Measurements from ENCODE around the gene IGFBP6.
"Not testable (repeated sequence)": the region's sequence is repeated elsewhere in the genome, so short reads cannot be mapped to it uniquely, and the experiment has no call there.

The IGFBP6 gene

GRCh38 chr12:53071591-53072551, 25.6 kb upstream of the IGFBP6 start:
- DNase-seq: no peak

DNA sequence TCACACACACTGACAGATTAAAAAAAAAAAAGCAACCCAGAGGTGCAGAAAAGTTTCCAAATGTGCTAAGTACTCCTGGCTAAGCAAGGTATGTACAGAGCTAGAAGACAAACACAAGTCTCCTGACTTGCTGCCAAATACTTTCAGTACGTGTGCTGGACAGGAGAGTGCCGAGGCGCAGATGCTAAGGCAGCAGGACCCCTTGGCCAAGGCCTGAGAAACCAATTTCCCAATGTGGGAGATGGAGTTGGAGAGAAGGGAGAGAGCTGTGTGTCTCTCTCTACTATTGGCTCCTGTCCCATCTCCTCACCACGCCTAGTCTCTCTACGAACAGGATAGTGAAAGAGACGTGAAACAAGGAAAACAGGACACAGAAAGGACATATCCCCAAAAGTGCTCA, 23.6 kb upstream of the IGFBP6 start:
- no peak for DNase-seq

DNA sequence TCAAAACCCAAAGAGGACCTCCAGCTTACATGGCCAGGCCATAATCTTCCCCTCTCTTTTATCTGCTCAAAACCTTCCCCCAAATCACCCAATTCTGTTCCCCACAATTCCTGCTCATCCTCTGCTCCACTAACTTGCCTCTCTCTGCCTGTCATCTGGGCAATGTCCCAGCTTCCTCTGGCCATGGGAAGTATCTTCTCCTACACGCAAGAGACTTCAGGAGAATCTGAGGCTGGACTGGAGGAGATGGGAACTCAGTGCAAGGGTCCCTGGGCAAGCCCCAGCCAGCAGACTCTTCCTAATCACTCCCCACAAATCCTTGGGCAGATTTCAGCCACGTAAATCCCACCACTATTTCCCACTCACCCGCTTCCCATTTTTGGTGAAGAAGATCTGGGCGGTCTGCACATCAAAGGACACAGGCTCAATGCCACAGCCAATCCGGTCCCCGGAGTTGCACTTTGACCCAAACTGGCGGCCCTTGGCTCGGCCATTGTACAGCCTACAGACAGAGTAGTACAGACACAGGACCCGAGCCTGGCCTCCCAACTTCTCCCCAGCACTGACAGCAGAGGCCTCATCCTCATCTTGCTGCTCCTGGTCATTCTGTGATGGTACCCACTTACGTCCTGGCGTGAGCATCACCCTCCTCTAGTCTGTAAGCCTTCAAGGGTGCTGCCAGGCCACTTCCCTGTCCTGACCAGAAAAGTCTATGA, 23.0 kb upstream of the IGFBP6 start:
- DNase-seq: no peak

- no peak for DNase-seq
Observed at GRCh38 chr12:53074999-53075370, 22.5 kb upstream of the IGFBP6 start.

- no peak for DNase-seq
Observed at GRCh38 chr12:53076461-53076860, 21.0 kb upstream of the IGFBP6 start.

GRCh38 chr12:53077030-53077429, 20.4 kb upstream of the IGFBP6 start:
- DNase-seq: no peak

DNA sequence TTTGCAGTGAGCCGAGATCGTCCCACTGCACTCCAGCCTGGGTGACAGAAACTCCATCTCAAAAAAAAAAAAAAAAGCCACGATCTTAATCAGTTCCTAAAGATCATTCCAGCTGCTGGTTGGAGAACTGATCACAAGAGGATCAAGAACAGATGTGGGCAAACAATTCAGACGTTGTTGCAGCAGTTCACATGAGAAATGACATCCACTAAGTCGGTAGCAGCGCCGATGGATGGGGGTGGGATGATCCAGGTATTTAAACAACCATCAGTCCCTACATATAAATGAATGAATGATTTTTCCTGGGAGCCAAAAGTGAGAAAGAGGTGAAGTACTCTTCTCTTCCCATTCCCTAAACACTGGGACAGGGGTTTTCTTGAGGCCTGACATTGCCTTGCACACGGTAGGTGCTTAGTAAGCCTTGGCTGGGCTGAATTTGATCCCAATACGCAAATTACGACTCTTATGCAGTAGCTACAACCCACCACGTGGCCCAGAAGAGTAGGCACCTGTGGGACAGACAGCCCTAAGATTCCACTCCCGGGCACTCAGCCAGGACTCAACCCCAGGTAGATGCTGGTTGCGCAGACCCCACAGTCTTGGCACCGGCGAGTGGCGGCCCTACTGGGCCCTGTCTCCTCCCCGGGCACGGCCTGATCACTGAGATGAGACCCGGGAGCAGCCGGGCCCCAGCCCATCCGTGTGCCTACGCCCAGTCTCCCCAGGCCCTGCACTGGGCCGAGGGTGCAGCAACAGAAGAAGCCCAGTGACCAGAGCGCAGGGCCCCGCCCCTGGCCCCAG, 18.8 kb upstream of the IGFBP6 start:
- peak; percentile 45 for DNase-seq

DNA sequence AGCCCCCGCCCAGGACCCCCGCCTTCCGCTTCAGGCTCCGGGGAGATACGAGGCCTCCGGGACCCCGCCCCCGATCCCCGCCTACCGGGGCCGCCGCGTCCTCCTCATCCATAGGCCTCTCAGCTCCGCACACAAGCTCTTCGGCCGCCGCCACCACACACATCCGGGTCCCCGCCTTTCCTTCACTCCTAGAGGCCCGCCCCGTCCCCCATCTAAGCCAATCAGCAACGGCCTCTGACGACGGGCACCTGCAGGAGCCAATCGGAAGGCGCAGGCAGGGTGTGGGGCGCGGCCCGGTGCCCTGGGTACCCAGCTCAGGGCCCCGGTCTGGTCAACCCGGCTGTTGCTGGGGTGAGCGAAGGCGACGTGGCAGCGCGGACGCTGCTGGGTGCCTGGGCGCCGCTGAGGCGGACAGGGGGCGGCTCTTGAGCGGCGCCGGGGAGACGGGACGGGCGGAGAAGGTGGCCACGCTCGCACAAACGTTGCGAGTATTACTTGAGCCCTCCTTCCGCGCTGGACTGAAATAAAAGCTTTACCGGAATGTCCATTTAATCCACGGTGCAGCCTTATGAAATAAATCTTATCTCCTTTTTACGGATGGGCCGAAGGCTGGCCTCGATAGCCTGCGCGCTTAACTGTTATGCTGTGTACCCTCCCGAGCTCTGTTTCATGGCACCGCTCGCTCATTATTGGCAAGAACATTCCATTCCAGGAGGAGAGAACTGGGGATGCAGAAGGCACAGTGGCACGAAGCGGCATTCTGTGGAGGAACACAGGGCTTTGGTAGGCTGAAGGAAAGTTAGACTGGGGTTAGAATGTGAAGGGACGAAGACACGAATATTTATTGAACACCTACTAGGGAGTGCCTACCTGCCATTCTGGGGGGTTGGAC, 18.0 kb upstream of the IGFBP6 start, which contains the start of gene SPRYD3:
Gene SPRYD3, minus strand, starts transcription at position 165 of the 892 bp plus-strand sequence. Its CDS starts 57 bp downstream, at position 108.
- DNase-seq: peak; percentile 86

GRCh38 chr12:53082637-53083175, 14.8 kb upstream of the IGFBP6 start:
- no peak for DNase-seq

- no peak for DNase-seq
Observed at GRCh38 chr12:53086361-53086760, 11.1 kb upstream of the IGFBP6 start.

DNA sequence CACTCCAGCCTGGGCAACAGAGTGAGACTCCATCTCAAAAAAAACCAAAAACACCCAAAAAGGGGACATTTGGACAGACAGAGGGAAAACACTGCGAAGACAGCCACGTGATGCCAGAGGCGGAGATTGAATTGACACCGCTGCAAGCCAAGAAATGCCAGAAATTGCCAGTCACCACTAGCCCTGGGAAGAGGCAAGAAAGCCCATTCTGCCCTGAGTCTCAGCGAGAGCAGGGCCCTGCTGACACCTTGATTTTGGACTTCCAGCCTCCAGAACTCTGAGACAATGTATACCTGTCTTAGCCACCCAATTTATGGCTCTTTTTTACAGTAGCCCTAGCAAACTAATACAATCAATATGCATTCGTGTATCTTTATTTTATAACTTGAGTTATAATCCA, 7.4 kb upstream of the IGFBP6 start:
- DNase-seq: no peak

DNA sequence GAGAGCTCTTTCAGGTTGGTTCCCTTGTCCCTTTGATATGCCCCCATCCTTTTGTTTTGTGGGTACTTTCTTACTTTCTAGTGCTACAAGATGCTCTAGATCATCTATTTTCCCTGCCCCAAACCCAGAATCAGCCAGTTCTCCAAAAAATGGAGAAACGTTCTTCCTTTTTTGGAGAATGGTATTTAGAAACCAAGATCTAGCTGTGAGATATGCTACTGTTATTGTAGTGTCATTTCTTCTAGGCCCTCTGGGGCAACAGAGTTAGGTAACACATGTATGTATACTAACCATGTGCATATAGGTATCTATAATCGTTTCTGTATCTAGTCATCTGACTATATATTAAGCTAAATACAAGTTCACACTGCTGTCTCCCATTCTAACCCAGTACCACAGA, 6.9 kb upstream of the IGFBP6 start:
- DNase-seq: no peak

- no peak for DNase-seq
Observed at GRCh38 chr12:53091756-53092155, 5.7 kb upstream of the IGFBP6 start.

DNA sequence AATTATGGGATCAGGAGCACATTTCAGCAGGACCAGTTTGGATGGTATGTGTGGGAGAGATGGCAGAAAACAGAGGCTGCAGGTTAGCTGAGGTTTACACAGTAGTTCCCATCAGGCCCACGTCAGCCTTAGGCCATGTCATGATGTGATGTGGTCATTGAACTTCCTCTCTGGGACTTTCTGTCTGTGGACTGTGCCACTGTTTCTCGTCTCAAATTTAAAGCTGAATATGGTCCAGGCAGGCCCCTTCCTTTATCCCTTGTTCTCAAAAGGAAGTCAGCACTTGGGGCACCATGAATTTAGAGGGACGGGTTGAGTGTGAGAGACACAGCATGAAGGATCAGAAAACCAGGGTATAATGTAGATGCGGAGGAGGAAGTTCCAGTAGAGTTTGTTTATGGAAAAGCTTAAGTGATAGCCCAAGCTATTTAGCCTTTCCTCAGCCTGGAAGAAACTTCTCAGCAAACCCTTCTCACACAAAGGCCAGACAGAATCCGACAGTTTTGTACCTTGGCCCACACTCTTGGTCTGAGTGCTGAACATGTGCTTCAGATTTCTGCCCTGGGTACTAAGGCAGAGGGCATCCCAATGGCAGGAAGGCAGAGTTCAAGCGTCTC, 3.6 kb upstream of the IGFBP6 start:
- DNase-seq: no peak

DNA sequence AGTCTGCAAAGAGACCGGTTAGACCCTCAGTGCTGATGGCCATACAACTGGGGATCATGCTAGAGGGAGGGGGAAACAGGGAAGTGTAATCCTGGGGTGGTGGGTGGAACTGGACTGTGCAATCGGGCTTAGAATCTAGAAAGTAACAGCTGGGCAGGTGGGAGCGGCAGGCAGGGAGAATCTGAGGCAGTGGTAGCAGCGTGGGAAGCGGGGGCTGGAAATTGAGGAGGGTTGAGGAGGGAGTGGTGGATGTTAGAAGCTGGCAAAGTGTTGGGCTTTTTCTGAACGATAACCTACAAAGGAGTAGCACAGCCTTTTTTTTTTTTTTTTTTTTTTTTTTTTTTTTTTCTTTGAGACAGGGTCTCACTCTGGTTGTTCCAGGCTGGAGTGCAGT, 3.1 kb upstream of the IGFBP6 start:
- no peak for DNase-seq

- DNase-seq: not testable (repeated sequence)
Observed at GRCh38 chr12:53094796-53095595, 2.5 kb upstream of the IGFBP6 start.

- DNase-seq: not testable (repeated sequence)
Observed at GRCh38 chr12:53095596-53095895, 1.9 kb upstream of the IGFBP6 start.

DNA sequence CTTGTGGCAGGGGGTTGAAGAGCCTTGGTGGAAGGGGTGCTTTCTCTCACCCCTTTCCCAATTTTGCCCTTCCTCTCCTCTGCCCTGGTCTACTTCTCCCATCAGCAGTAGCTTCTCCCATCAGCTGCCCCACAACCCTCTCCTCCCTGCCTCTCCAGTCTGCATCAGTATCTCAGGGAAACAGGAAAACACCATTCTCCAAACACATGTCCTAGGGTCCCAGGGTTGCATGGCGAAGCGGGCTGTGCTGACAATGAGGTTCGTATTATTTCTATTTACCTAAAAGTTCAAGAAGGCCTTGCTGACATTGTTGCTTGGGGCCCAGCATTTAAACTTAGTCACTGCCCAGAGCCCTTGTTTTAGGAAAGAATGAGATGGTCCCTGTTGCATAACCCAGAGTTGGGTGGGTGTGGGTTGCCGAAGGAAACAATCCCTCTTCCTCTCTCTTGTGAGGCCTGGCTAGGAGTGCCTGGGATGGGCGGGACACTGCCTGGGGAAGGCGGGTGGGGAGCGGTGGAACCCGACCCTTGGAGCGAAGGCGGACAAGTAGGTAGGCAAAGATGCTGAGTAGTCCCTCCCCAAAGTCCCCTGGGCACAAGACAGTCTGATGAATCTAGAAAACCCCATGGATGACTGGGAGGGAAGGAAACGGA, 1.3 kb upstream of the IGFBP6 start:
- no peak for DNase-seq

GRCh38 chr12:53096759-53097158, 708 bp upstream of the IGFBP6 start:
- DNase-seq: no peak

DNA sequence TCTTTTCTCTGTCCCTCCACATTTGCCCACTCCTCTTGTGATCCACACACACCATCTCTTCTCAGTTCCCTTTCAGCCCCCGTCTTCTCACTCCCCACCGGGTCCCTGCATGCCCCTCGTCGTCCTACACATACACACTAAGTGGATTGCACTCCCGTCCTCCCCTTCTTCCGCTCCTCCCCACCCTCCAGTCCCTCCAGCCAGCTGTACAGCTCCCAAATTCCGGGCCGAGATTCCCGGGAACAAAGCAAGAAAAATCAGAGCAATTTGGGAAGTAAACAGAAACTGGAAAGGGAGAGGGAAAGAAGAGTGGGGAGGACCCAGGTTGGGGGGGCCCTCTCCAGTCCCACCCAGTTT, 282 bp upstream of the IGFBP6 start:
- no peak for DNase-seq
